Raji (cell line): ENCODE results near the gene ARHGEF17.

Experiments
- POLR2A ChIP-seq: IDR thresholded peaks from 2 replicates; pipeline ENCODE4 v1.6.1; 2011; ENCODE audit warnings: low read depth, low read length, control low read depth; ENCODE audit not compliant: insufficient read depth

The ARHGEF17 gene

DNA sequence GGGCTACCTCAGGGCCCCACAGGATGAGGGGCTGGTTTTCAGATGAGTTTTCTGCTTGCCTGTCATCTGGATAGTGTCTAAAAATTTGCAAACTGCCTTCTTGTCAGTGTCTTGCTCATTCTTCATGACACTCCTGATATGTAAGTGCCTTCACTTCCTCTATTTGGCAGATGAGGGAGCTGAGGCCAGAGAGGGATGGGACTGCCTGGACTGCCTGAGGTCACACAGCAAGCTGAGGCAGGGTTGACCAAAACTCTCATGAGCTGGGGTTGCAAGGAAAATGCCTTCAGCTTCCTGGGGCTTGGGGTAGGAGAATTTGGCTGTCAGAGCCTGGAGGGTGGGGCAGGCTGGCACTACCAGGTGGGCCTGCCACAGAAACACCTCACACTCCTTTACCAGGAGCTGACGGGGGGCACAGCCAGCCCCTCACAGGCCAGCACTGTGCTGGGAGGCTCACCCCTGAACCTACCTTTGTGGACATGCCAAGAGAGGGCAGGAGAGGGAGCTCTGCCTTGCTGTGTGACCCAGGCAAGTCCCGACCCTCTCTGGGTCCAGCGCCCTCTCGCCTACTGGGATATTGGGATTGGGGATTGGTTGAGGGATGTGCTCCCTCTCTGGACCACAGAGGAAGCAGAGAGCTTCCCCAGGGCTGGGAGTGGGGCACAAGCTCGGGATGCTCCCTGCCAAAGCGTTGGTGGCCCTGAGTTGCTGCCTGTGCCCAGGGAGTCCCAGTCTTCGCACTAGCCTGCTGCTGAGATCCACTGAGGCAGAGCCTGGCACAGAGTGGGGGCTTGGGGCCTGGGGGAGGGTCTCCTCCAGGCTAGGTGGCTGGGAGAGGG, 37.8 kb upstream of the ARHGEF17 start:
- no peak for TF ChIP-seq POLR2A

DNA sequence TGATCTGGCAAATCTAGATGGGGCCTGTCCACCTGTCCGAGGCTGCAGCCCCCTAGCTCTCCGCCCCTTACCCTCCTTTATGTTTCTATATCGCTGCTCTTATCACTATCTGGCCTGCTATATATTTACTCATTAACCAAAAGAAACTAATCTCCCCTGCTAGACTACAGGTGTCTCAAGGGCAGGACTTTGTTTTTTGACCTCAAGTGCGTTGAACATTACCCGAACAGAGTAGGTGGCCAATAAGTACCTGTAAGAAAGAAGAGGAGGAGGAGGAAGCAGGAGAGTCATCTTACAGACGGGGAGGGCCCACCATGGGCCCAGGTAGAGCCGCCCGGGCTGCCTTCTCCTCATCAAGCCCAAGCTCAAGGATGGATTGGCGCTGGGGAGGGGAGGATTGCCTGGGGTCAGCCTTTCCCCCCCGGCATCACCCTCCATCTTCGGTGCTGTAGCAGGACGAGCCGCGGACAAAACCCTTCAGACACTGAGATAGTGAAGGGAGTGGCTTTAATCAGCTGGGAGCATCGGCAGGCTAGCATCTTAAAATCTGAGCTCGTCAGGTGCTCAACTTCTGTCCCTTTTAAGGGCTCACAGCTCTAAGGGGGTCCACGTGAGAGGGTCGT, 37.1 kb upstream of the ARHGEF17 start:
- no peak for TF ChIP-seq POLR2A

- no peak for TF ChIP-seq POLR2A
Measured at GRCh38 chr11:73271936-73272679, 36.0 kb upstream of the ARHGEF17 start, which contains the start of gene P2RY6. Gene P2RY6 (plus strand): TSS chr11:73272338. CDS start chr11:73296519, 24,181 bp downstream.

DNA sequence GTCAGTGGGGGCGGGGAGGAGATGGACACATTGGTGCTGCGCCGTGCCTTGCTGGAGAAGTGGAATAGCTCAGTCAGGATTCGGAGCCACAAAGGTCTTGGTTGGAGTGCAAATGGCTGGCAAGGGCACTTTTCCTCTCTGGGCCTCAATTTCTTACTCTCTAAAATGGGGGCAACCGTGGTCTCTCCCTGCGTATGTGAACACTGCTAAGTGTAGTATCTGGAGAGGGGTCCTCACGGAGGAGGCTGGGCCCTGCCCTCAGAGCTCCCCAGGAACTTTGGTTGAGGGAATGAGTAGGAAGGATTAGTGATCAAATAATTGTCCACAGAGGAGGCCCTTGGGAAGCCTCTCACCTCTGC, 35.4 kb upstream of the ARHGEF17 start:
- TF ChIP-seq POLR2A, result no peak

GRCh38 chr11:73273222-73273895, 34.7 kb upstream of the ARHGEF17 start:
- no peak for TF ChIP-seq POLR2A

- TF ChIP-seq POLR2A, result no peak
Measured at GRCh38 chr11:73274722-73275380, 33.2 kb upstream of the ARHGEF17 start.

DNA sequence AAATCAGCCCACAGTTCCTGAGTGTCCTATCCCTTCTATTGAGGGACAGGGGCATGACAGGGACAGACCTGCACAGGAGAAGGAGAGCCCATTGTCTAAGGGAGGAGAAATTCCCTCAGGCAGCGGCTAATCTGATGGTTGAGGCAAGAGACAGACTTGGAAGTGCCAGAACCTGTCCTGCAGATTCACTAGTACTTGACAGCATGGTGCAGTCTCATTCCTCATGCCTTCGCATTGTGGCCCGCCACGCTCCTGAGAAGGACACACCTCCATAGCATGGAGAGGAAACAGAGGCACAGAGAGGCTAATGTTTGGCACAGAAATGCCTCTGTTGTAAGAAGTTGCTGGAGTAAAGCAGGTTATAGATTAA, 32.7 kb upstream of the ARHGEF17 start:
- no peak for TF ChIP-seq POLR2A

- no peak for TF ChIP-seq POLR2A
Measured at GRCh38 chr11:73277467-73277866, 30.6 kb upstream of the ARHGEF17 start.

DNA sequence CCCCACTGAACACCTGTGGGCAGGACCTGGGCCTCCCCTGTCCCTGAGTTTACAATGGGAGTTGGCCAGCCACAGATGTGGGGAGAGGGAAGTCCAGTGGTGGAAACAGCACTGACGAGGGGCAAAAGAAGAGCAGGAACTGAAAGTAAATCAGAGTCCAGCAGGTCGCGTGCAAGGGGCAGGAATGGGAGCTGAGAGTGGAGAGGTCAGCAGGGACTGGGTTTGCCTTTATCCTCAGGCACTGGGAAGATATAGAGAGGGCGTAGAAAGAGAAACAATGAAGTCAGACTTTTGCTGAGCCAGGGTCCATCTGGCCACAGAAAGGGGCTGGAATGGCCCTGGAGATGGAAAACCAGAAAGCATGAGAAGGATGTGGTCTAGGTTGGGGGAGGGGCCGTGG, 27.4 kb upstream of the ARHGEF17 start:
- no peak for TF ChIP-seq POLR2A

DNA sequence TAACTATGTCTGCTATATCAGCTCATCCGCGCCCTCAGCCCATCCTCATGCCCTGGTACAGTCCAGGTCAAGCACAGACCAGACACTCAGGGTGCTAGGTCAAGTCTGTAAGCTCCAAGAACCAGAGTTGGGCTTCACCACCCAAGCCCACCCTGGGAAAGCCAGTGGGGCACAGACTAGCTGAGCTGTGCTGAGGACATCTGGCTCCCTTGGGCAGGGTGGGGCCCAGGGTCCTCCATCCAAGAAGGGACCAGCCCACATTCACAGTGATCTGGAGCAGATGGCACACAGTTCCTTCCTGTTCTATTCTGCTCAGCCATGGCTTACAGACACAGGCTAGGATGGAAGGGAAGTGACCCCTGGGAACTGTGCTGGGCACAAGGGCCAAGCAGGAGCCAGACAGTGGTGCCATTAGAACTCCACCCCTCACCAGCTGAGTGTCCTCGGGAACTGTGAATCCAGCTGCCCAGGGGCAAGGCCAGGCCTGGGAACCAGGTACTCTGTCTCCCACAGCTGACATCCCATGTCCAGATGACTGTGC, 26.8 kb upstream of the ARHGEF17 start:
- TF ChIP-seq POLR2A, result no peak

- TF ChIP-seq POLR2A, result no peak
Measured at GRCh38 chr11:73281796-73282660, 26.0 kb upstream of the ARHGEF17 start.

- TF ChIP-seq POLR2A, result no peak
Measured at GRCh38 chr11:73283276-73284000, 24.6 kb upstream of the ARHGEF17 start.

- no peak for TF ChIP-seq POLR2A
Measured at GRCh38 chr11:73284106-73284505, 24.0 kb upstream of the ARHGEF17 start.
